HEK293 (cell line): ENCODE results near the gene MYCN.

ENCODE experiments used
- CTCF ChIA-PET: fragments of 350-600 bp; formaldehyde crosslinking; extraction: SDS; loops from one replicate; lab custom pipeline; 2021; ENCODE audit warnings: antibody characterized with exemption; lab: Yijun Ruan, JAX
- POLR2A ChIA-PET: fragments of 300-600 bp; formaldehyde crosslinking; extraction: SDS; loops from one replicate; lab custom pipeline; 2020; ENCODE audit warnings: antibody characterized with exemption, inconsistent platforms; lab: Yijun Ruan, JAX
- H3K27ac ChIP-seq: fragments of 200-500 bp; sonication (Bioruptor generic); 2 replicates; pipeline ENCODE4 v1.5.1; 2014; ENCODE audit warnings: low read depth, low read length, control low read depth, inconsistent platforms; ENCODE audit errors: extremely low read depth
- H3K36me3 ChIP-seq, 2 experiments: fragments of 200-500 bp in 1 of 2; sonication (Bioruptor generic) in 1 of 2; 1 replicate in 1 of 2; 2 replicates in 1 of 2; pipeline ENCODE4 v1.5.1; 2014 to 2017; ENCODE audit warnings: inconsistent platforms in 2 of 2, low read length in 2 of 2; ENCODE audit not compliant: control insufficient read depth in 2 of 2, insufficient read depth in 1 of 2
- H3K4me1 ChIP-seq: fragments of 200-500 bp; sonication (Bioruptor generic); 2 replicates; pipeline ENCODE4 v1.5.1; 2014; ENCODE audit warnings: mild to moderate bottlenecking, low read length, inconsistent platforms; ENCODE audit not compliant: control insufficient read depth, insufficient read depth
- H3K4me3 ChIP-seq: 2 replicates; pipeline ENCODE4 v1.5.1; 2011; ENCODE audit warnings: low read depth, mild to moderate bottlenecking, control low read depth, low read length, moderate library complexity
- H3K9me3 ChIP-seq: fragments of 200-500 bp; sonication (Bioruptor generic); 2 replicates; pipeline ENCODE4 v1.5.1; 2014; ENCODE audit warnings: low read depth, low read length, inconsistent platforms; ENCODE audit not compliant: control insufficient read depth, insufficient read depth
- GLI4 ChIP-seq: fragments of 450-650 bp; formaldehyde crosslinking; IDR thresholded peaks from 2 replicates; pipeline ENCODE4 v1.5.1; 2016; ENCODE audit warnings: missing biosample characterization, missing genetic modification characterization
- HOXC10 ChIP-seq: sonication (generic); formaldehyde crosslinking; IDR thresholded peaks from 2 replicates; pipeline ENCODE4 v1.8.1; 2023; ENCODE audit warnings: mild to moderate bottlenecking, missing genetic modification reagents
- KLF7 ChIP-seq: fragments of 450-650 bp; formaldehyde crosslinking; IDR thresholded peaks from 2 replicates; pipeline ENCODE4 v1.5.1; 2016; ENCODE audit warnings: missing biosample characterization, missing genetic modification characterization, borderline replicate concordance
- KLF8 ChIP-seq: fragments of 450-650 bp; formaldehyde crosslinking; IDR thresholded peaks from 2 replicates; pipeline ENCODE4 v1.5.1; 2016; ENCODE audit warnings: missing biosample characterization, missing genetic modification characterization
- KLF9 ChIP-seq: fragments of 450-650 bp; formaldehyde crosslinking; IDR thresholded peaks from 2 replicates; pipeline ENCODE4 v1.5.1; 2016; ENCODE audit warnings: missing biosample characterization, missing genetic modification characterization, low read depth
- REPIN1 ChIP-seq: fragments of 450-650 bp; formaldehyde crosslinking; IDR thresholded peaks from 2 replicates; pipeline ENCODE4 v1.5.1; 2017; ENCODE audit warnings: missing biosample characterization, missing genetic modification characterization, low read depth
- ZBTB17 ChIP-seq: fragments of 450-650 bp; formaldehyde crosslinking; IDR thresholded peaks from 2 replicates; pipeline ENCODE4 v1.5.1; 2016; ENCODE audit warnings: missing biosample characterization, missing genetic modification characterization
- ZBTB8A ChIP-seq: fragments of 450-650 bp; formaldehyde crosslinking; IDR thresholded peaks from 2 replicates; pipeline ENCODE4 v1.5.1; 2016; ENCODE audit warnings: missing biosample characterization, missing genetic modification characterization
- ZEB2 ChIP-seq: fragments of 450-650 bp; formaldehyde crosslinking; IDR thresholded peaks from 2 replicates; pipeline ENCODE4 v1.5.1; 2016; ENCODE audit warnings: missing biosample characterization, missing genetic modification characterization
- ZFP3 ChIP-seq: fragments of 450-650 bp; formaldehyde crosslinking; IDR thresholded peaks from 2 replicates; pipeline ENCODE4 v1.5.1; 2016; ENCODE audit warnings: low read depth, missing biosample characterization, missing genetic modification characterization
- ZFP41 ChIP-seq: fragments of 450-650 bp; formaldehyde crosslinking; IDR thresholded peaks from 2 replicates; pipeline ENCODE4 v1.5.1; 2016; ENCODE audit warnings: missing biosample characterization, missing genetic modification characterization, borderline replicate concordance
- ZNF132 ChIP-seq: fragments of 450-650 bp; formaldehyde crosslinking; IDR thresholded peaks from 2 replicates; pipeline ENCODE4 v1.5.1; 2017; ENCODE audit warnings: missing biosample characterization, missing genetic modification characterization, borderline replicate concordance
- ZNF138 ChIP-seq: fragments of 450-650 bp; formaldehyde crosslinking; IDR thresholded peaks from 2 replicates; pipeline ENCODE4 v1.5.1; 2016; ENCODE audit warnings: missing biosample characterization, missing genetic modification characterization, borderline replicate concordance
- ZNF2 ChIP-seq: fragments of 450-650 bp; formaldehyde crosslinking; IDR thresholded peaks from 2 replicates; pipeline ENCODE4 v1.5.1; 2016; ENCODE audit warnings: missing biosample characterization, missing genetic modification characterization
- ZNF292 ChIP-seq: fragments of 450-650 bp; formaldehyde crosslinking; IDR thresholded peaks from 2 replicates; pipeline ENCODE4 v1.5.1; 2016; ENCODE audit warnings: low read depth, missing biosample characterization, missing genetic modification characterization, borderline replicate concordance
- ZNF302 ChIP-seq: fragments of 450-650 bp; formaldehyde crosslinking; IDR thresholded peaks from 2 replicates; pipeline ENCODE4 v1.5.1; 2016; ENCODE audit warnings: missing biosample characterization, missing genetic modification characterization, low read depth
- ZNF324 ChIP-seq: fragments of 450-650 bp; formaldehyde crosslinking; IDR thresholded peaks from 2 replicates; pipeline ENCODE4 v1.5.1; 2016; ENCODE audit warnings: missing biosample characterization, missing genetic modification characterization
- ZNF426 ChIP-seq: fragments of 450-650 bp; formaldehyde crosslinking; IDR thresholded peaks from 2 replicates; pipeline ENCODE4 v1.5.1; 2017; ENCODE audit warnings: missing biosample characterization, missing genetic modification characterization, mild to moderate bottlenecking, inconsistent platforms, moderate library complexity
- ZNF501 ChIP-seq: fragments of 450-650 bp; formaldehyde crosslinking; IDR thresholded peaks from 2 replicates; pipeline ENCODE4 v1.5.1; 2016; ENCODE audit warnings: missing biosample characterization, missing genetic modification characterization
- ZNF510 ChIP-seq: fragments of 450-650 bp; formaldehyde crosslinking; IDR thresholded peaks from 2 replicates; pipeline ENCODE4 v1.5.1; 2018; ENCODE audit warnings: mild to moderate bottlenecking, missing genetic modification characterization, missing biosample characterization; ENCODE audit not compliant: insufficient replicate concordance
- ZNF544 ChIP-seq: fragments of 450-650 bp; formaldehyde crosslinking; IDR thresholded peaks from 2 replicates; pipeline ENCODE4 v1.5.0; 2017; ENCODE audit warnings: missing biosample characterization, missing genetic modification characterization
- ZNF76 ChIP-seq: fragments of 450-650 bp; formaldehyde crosslinking; IDR thresholded peaks from 2 replicates; pipeline ENCODE4; 2016; ENCODE audit warnings: low read depth, missing biosample characterization, missing genetic modification characterization, borderline replicate concordance
- ZNF768 ChIP-seq: fragments of 450-650 bp; formaldehyde crosslinking; IDR thresholded peaks from 2 replicates; pipeline ENCODE4 v1.5.1; 2018; ENCODE audit warnings: missing biosample characterization, mild to moderate bottlenecking, missing genetic modification characterization
- TF ChIP-seq, protein P1 (sequence below): fragments of 450-650 bp; formaldehyde crosslinking; IDR thresholded peaks from 2 replicates; pipeline ENCODE4 v1.5.1; 2016; ENCODE audit warnings: missing biosample characterization, missing genetic modification characterization, low read depth
- TF ChIP-seq, protein P2 (sequence below): fragments of 450-650 bp; formaldehyde crosslinking; IDR thresholded peaks from 2 replicates; pipeline ENCODE4 v1.5.1; 2016; ENCODE audit warnings: missing biosample characterization, missing genetic modification characterization
- TF ChIP-seq, protein P3 (sequence below): fragments of 450-650 bp; formaldehyde crosslinking; IDR thresholded peaks from 2 replicates; pipeline ENCODE4 v1.5.1; 2016; ENCODE audit warnings: missing biosample characterization, missing genetic modification characterization, low read depth
- TF ChIP-seq, protein P4 (sequence below): fragments of 450-650 bp; formaldehyde crosslinking; IDR thresholded peaks from 2 replicates; pipeline ENCODE4 v1.5.1; 2016; ENCODE audit warnings: missing biosample characterization, missing genetic modification characterization, borderline replicate concordance
- TF ChIP-seq, protein P5 (sequence below): fragments of 450-650 bp; formaldehyde crosslinking; IDR thresholded peaks from 2 replicates; pipeline ENCODE4 v1.5.1; 2017; ENCODE audit warnings: missing biosample characterization, missing genetic modification characterization

MYCN gene

DNA sequence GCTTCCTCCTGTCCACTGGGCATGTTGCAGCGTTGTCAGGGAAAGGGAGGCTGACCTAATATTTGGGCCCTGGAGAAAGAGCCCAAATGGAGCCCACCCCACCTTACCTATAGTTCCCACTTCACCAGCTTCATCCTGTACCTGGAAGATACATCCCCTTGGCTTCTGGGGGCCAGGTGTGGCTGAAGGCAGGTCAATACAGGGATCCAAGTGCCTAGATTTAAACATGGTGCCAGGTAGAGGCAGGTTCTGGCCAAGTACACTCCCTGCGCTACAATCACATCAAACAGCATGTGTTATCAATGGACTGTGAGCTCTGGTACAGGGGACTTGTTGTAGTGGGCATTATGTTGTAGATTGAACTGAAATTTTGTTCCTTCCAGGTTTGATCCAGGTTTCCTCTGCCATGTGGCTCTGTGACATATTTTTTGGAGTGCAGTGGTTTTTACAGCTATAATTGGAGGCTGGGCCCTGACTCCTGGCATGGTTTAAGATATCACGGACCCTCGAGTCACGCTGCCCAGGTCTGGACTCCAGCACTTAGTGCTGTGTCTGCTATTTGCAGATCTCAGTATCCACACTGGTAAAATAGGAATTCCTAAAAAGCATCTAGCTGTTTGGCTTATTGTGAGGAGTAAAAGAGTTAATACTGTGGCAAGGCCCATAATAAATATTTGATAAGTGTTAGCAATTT lies 23.8 kb downstream of the MYCN start:
- H3K27ac ChIP-seq, result no peak overlapping the region

DNA sequence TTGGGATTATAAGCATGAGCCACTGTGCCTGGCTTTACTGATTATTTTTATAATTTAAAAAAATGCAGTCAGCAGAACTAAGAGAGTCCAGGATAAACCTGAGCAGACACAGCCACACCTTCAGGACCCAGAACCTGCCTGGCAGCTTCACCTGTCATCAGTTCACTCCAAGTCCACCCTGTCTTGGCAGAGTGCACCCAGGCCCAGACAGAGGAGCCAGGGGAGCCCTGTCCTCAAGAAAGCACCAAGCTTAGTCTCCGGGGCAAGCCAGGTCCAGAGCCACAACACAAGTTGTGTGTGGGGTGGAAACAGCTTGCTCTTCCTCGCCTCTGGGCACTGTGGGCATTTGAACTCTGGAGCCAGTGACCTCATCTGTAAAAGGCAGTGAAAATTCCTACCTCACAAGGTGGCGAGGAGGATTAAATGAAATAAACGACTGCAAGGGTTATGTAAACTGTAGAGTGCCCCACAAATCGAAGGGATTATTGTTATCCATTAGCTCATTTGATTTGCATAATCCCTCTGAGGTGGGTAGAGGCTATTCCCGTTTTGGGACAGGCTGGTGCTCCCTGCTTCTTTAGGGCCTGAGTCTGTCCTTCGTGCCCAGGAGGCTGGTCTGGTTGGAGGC lies 24.7 kb downstream of the MYCN start:
- H3K9me3 ChIP-seq, result no peaks in the 10 kb centered on the region
- CTCF ChIA-PET, result no interaction called here
- no peak overlapping the region for H3K27ac ChIP-seq
- H3K4me1 ChIP-seq, result no peaks in the 10 kb centered on the region
- H3K4me3 ChIP-seq, result no peak overlapping the region
- POLR2A ChIA-PET, result no interaction called here
- H3K36me3 ChIP-seq, result no peaks in the 10 kb centered on the region
- TF ChIP-seq ZNF292 (tag by site-specific recombination), result no peak
- no peak for TF ChIP-seq ZNF132
- TF ChIP-seq ZNF2 (tag by site-specific recombination), result no peak
- TF ChIP-seq ZEB2 (tag by site-specific recombination), result no peak
- TF ChIP-seq ZFP41 (tag by site-specific recombination), result no peak
- TF ChIP-seq ZNF768 (tag by site-specific recombination), result no peak
- no peak for TF ChIP-seq ZNF544 (tag by site-specific recombination)
- TF ChIP-seq, protein P1, sequence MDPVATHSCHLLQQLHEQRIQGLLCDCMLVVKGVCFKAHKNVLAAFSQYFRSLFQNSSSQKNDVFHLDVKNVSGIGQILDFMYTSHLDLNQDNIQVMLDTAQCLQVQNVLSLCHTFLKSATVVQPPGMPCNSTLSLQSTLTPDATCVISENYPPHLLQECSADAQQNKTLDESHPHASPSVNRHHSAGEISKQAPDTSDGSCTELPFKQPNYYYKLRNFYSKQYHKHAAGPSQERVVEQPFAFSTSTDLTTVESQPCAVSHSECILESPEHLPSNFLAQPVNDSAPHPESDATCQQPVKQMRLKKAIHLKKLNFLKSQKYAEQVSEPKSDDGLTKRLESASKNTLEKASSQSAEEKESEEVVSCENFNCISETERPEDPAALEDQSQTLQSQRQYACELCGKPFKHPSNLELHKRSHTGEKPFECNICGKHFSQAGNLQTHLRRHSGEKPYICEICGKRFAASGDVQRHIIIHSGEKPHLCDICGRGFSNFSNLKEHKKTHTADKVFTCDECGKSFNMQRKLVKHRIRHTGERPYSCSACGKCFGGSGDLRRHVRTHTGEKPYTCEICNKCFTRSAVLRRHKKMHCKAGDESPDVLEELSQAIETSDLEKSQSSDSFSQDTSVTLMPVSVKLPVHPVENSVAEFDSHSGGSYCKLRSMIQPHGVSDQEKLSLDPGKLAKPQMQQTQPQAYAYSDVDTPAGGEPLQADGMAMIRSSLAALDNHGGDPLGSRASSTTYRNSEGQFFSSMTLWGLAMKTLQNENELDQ (tag by site-specific recombination), result no peak
- TF ChIP-seq, protein P2, sequence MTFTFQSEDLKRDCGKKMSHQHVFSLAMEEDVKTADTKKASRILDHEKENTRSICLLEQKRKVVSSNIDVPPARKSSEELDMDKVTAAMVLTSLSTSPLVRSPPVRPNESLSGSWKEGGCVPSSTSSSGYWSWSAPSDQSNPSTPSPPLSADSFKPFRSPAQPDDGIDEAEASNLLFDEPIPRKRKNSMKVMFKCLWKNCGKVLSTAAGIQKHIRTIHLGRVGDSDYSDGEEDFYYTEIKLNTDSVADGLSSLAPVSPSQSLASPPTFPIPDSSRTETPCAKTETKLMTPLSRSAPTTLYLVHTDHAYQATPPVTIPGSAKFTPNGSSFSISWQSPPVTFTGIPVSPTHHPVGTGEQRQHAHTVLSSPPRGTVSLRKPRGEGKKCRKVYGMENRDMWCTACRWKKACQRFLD (tag by site-specific recombination), result no peak
- no peak for TF ChIP-seq ZNF426
- no peak for TF ChIP-seq ZNF510 (tag by site-specific recombination)
- no peak for TF ChIP-seq ZBTB17 (tag by site-specific recombination)
- TF ChIP-seq, protein P3, sequence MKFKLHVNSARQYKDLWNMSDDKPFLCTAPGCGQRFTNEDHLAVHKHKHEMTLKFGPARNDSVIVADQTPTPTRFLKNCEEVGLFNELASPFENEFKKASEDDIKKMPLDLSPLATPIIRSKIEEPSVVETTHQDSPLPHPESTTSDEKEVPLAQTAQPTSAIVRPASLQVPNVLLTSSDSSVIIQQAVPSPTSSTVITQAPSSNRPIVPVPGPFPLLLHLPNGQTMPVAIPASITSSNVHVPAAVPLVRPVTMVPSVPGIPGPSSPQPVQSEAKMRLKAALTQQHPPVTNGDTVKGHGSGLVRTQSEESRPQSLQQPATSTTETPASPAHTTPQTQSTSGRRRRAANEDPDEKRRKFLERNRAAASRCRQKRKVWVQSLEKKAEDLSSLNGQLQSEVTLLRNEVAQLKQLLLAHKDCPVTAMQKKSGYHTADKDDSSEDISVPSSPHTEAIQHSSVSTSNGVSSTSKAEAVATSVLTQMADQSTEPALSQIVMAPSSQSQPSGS (tag by site-specific recombination), result no peak
- TF ChIP-seq ZFP3 (tag by site-specific recombination), result no peak

More for the DNA sequence above, 23.8 kb downstream of the MYCN start:
- no peaks in the 10 kb centered on the region for H3K9me3 ChIP-seq
- ChIA-PET POLR2A (no interaction called here), CTCF (interaction anchor here (0.6 kb wide), 1 partner anchor 193 kb away, joined by 3 read pairs; no protein-coding TSS in a partner anchor)
- no peak overlapping the region for H3K4me3 ChIP-seq
- TF ChIP-seq KLF9 (tag by site-specific recombination), result no peak
- TF ChIP-seq GLI4 (tag by site-specific recombination), result no peak
- TF ChIP-seq, protein P3 (tag by site-specific recombination), result no peak
- no peak for TF ChIP-seq ZNF138 (tag by site-specific recombination)
- no peak for TF ChIP-seq REPIN1 (tag by site-specific recombination)
- TF ChIP-seq, protein P4, sequence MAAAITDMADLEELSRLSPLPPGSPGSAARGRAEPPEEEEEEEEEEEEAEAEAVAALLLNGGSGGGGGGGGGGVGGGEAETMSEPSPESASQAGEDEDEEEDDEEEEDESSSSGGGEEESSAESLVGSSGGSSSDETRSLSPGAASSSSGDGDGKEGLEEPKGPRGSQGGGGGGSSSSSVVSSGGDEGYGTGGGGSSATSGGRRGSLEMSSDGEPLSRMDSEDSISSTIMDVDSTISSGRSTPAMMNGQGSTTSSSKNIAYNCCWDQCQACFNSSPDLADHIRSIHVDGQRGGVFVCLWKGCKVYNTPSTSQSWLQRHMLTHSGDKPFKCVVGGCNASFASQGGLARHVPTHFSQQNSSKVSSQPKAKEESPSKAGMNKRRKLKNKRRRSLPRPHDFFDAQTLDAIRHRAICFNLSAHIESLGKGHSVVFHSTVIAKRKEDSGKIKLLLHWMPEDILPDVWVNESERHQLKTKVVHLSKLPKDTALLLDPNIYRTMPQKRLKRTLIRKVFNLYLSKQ (tag by site-specific recombination), result no peak
- TF ChIP-seq ZNF76, result no peak
- TF ChIP-seq ZBTB8A (tag by site-specific recombination), result no peak
- TF ChIP-seq, protein P5, sequence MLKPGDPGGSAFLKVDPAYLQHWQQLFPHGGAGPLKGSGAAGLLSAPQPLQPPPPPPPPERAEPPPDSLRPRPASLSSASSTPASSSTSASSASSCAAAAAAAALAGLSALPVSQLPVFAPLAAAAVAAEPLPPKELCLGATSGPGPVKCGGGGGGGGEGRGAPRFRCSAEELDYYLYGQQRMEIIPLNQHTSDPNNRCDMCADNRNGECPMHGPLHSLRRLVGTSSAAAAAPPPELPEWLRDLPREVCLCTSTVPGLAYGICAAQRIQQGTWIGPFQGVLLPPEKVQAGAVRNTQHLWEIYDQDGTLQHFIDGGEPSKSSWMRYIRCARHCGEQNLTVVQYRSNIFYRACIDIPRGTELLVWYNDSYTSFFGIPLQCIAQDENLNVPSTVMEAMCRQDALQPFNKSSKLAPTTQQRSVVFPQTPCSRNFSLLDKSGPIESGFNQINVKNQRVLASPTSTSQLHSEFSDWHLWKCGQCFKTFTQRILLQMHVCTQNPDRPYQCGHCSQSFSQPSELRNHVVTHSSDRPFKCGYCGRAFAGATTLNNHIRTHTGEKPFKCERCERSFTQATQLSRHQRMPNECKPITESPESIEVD, result no peak
- no peak for TF ChIP-seq KLF7
- TF ChIP-seq ZNF302 (tag by site-specific recombination), result no peak
- no peak for TF ChIP-seq KLF8 (tag by site-specific recombination)
- no peak for TF ChIP-seq ZNF768 (tag by site-specific recombination)
- TF ChIP-seq ZNF501, result no peak
- TF ChIP-seq ZNF324 (tag by site-specific recombination), result no peak
- TF ChIP-seq HOXC10 (CRISPR knock-in tag), result no peak
- no peaks in the 10 kb centered on the region for H3K4me1 ChIP-seq
- no peaks in the 10 kb centered on the region for H3K36me3 ChIP-seq
